AG04449 (cell line): ENCODE data around the gene DDO.

Source experiments
- CTCF ChIA-PET: fragments of 350-600 bp; formaldehyde crosslinking; extraction: SDS; loops from one replicate; lab custom pipeline; 2021; ENCODE audit warnings: antibody characterized with exemption; lab: Yijun Ruan, JAX
- POLR2A ChIA-PET: fragments of 400-600, 350-600 bp; formaldehyde crosslinking; extraction: SDS; loops from one replicate; lab custom pipeline; 2020; ENCODE audit warnings: antibody characterized with exemption, inconsistent platforms; lab: Yijun Ruan, JAX
- DNase-seq: peaks from one replicate; pipeline ENCODE4 v3.0.0-alpha.2; 2010; ENCODE audit warnings: low read depth, low spot score
- H3K4me3 ChIP-seq: 2 replicates; pipeline ENCODE4 v1.5.1; 2011; ENCODE audit warnings: low read depth, mild to moderate bottlenecking, control low read depth, low read length
- CTCF ChIP-seq: IDR thresholded peaks from one replicate; pipeline ENCODE4 v1.5.1; 2011; ENCODE audit warnings: mild to moderate bottlenecking, moderate library complexity, low read length, control low read depth, inconsistent platforms; ENCODE audit not compliant: insufficient read depth; ENCODE audit errors: missing control alignments

The DDO gene

GRCh38 chr6:110425816-110426215, 10.4 kb upstream of the DDO start:
- TF ChIP-seq CTCF: no peak
- CTCF ChIA-PET: no interaction called here
- no peak for DNase-seq
- POLR2A ChIA-PET: no interaction called here
- H3K4me3 ChIP-seq: no peak overlapping the region

GRCh38 chr6:110422444-110422822, 7.1 kb upstream of the DDO start:
- H3K4me3 ChIP-seq: no peak overlapping the region
- DNase-seq: no peak
- no peak for TF ChIP-seq CTCF
- ChIA-PET POLR2A (no interaction called here), CTCF (no interaction called here)

GRCh38 chr6:110421749-110422443, 6.5 kb upstream of the DDO start:
- no peak for DNase-seq
- H3K4me3 ChIP-seq: no peak overlapping the region
- ChIA-PET POLR2A (no interaction called here), CTCF (no interaction called here)
- no peak for TF ChIP-seq CTCF

GRCh38 chr6:110419028-110419739, 3.8 kb upstream of the DDO start:
- no peak for DNase-seq
- no peak overlapping the region for H3K4me3 ChIP-seq
- POLR2A ChIA-PET: interaction anchor here (0.6 kb wide), 1 partner anchor 9 kb away, joined by 3 read pairs; no protein-coding TSS in a partner anchor
- TF ChIP-seq CTCF: no peak
- CTCF ChIA-PET: no interaction called here

GRCh38 chr6:110418594-110418993, 3.2 kb upstream of the DDO start:
- DNase-seq: no peak
- TF ChIP-seq CTCF: no peak
- ChIA-PET POLR2A (no interaction called here), CTCF (no interaction called here)
- H3K4me3 ChIP-seq: no peak overlapping the region

- ChIA-PET POLR2A (no interaction called here), CTCF (no interaction called here)
- no peak for TF ChIP-seq CTCF
- no peak for DNase-seq
- no peak overlapping the region for H3K4me3 ChIP-seq
Observed at GRCh38 chr6:110414669-110415068, 706 bp downstream of the DDO start.
